Heart left ventricle (tissue), 13 donors: ENCODE data around the gene DGUOK.

Source experiments
- POLR2A ChIP-seq, 2 donors: fragments of 450-650 bp; IDR thresholded peaks; one replicate each; pipeline ENCODE4 v1.6.1; 2017; ENCODE audit warnings: antibody characterized with exemption in 2 of 2, mild to moderate bottlenecking in 2 of 2, moderate library complexity in 2 of 2
- TF ChIP-seq, protein P1 (sequence below), 12 donors: fragments of 200-600 bp; sonication (generic) in 4 of 12; IDR thresholded peaks; one replicate each; pipeline versions ENCODE4 v1.5.0 to v1.8.0; 2018 to 2022; ENCODE audit warnings: antibody characterized with exemption in 12 of 12, mild to moderate bottlenecking in 5 of 12
- donor health status: ischemic (EF 13 %, LVEDD 7.1; RV severe dilation, severe dysfunction).
- donor health status: DM: no; HTN: yes; CAD: no.
- donor health status: DM: no; HTN: no; CAD: no.
- donor health status: ischemic (EF 25% LVEDD 6.9; RV normal size, moderate dysfunction).
- donor health status: ischemic (EF 25% LVEDD 5.7; RV mildly dilated, moderate dysfunction).
- donor health status: ischemic (EF 35%, LVEDD 5.7; RV mildly dilated, moderate dysfunction).
- donor health status: nonischemic (EF 11% LVEDD 7.7; RV severe dilation, severe dysfunction).
- donor health status: DM: yes; HTN: yes; CAD: no.
- donor health status: PGD.
- donor health status: ischemic (EF 29% LVEDD 5.4; RV normal size, mild dysfunction).
- donor health status: nonischemic (EF 23%, LVEDD 6.1; RV moderate dilation, normal function).

DNA sequence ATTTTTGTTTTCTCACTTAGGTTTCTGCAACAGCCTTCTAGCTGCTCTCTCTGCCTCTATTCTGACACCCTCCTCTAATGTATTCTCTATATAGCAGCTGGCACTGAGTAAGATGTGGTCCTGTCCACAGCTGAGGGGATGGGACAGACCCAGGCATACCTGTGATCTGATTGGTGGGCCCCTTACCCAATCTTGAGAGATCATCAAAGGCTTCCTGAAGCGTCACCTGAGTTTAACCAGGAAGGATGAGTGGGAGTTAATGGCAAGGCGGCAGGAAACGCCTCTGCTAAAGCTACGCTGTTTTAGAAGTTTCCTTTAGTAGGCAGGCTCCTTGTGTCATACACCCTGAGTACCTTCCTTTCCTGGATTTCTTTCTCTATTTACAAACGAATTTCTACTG, 52.3 kb downstream of the DGUOK start:
- TF ChIP-seq, protein P1, sequence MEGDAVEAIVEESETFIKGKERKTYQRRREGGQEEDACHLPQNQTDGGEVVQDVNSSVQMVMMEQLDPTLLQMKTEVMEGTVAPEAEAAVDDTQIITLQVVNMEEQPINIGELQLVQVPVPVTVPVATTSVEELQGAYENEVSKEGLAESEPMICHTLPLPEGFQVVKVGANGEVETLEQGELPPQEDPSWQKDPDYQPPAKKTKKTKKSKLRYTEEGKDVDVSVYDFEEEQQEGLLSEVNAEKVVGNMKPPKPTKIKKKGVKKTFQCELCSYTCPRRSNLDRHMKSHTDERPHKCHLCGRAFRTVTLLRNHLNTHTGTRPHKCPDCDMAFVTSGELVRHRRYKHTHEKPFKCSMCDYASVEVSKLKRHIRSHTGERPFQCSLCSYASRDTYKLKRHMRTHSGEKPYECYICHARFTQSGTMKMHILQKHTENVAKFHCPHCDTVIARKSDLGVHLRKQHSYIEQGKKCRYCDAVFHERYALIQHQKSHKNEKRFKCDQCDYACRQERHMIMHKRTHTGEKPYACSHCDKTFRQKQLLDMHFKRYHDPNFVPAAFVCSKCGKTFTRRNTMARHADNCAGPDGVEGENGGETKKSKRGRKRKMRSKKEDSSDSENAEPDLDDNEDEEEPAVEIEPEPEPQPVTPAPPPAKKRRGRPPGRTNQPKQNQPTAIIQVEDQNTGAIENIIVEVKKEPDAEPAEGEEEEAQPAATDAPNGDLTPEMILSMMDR (IDR thresholded peaks at IDR 0.05): no peak
- no peak for TF ChIP-seq POLR2A (IDR thresholded peaks at IDR 0.05)
